ENCODE data around the gene EFCAB8.

GRCh38 chr20:32922466-32922865 lies 63.7 kb downstream of the EFCAB8 start:
- TF ChIP-seq PATZ1 (CRISPR knock-in tag; IDR thresholded peaks at IDR 0.05; ENCODE audit: borderline replicate concordance) (no peak), ESRRG (CRISPR knock-in tag; IDR thresholded peaks at IDR 0.05) (no peak), ZNF70 (CRISPR knock-in tag; IDR thresholded peaks at IDR 0.05) (no peak), ZFP30 (CRISPR knock-in tag; IDR thresholded peaks at IDR 0.05) (no peak), CSRNP3 (CRISPR knock-in tag; IDR thresholded peaks at IDR 0.05) (no peak), CREB5 (CRISPR knock-in tag; IDR thresholded peaks at IDR 0.05; ENCODE audit: low read depth) (no peak), GLIS3 (CRISPR knock-in tag; IDR thresholded peaks at IDR 0.05) (no peak), RARB (CRISPR knock-in tag; IDR thresholded peaks at IDR 0.05) (no peak), TOX (CRISPR knock-in tag; IDR thresholded peaks at IDR 0.05; ENCODE audit: borderline replicate concordance) (no peak), ARNTL (CRISPR knock-in tag; IDR thresholded peaks at IDR 0.05; ENCODE audit: borderline replicate concordance, low read depth) (no peak), BACH2 (CRISPR knock-in tag; IDR thresholded peaks at IDR 0.05; ENCODE audit: borderline replicate concordance) (no peak)

All from SK-N-SH treated with all-trans-retinoic acid at 6 μM for 48 hours (cell line).